Testis (tissue), 3 donors: Measurements from ENCODE around the gene ARG1. TPM values are rescaled to one million over a fixed set of nuclear protein-coding genes. Genes with fewer than 3 reads are reported as not detected.

ENCODE experiments used
- DNase-seq: peaks from one replicate; pipeline ENCODE4 v3.0.0-alpha.2; 2019
- H3K27ac ChIP-seq, 2 donors: fragments of 200-600 bp; sonication (generic); one replicate each; pipeline ENCODE4 v1.5.1; 2019
- H3K27me3 ChIP-seq: fragments of 200-600 bp; sonication (generic); one replicate; pipeline ENCODE4 v1.5.1; 2019
- H3K36me3 ChIP-seq: fragments of 200-600 bp; sonication (generic); one replicate; pipeline ENCODE4 v1.5.1; 2017; ENCODE audit warnings: low read depth; ENCODE audit errors: missing control alignments
- H3K4me1 ChIP-seq: fragments of 200-600 bp; sonication (generic); one replicate; pipeline ENCODE4 v1.5.1; 2019
- H3K4me3 ChIP-seq, 2 donors: fragments of 200-600 bp; sonication (generic); one replicate each; pipeline ENCODE4 v1.5.1; 2017 to 2019
- H3K9me3 ChIP-seq: fragments of 200-600 bp; sonication (generic); one replicate; pipeline ENCODE4 v1.5.1; 2017
- POLR2A ChIP-seq: fragments of 450-650 bp; IDR thresholded peaks from one replicate; pipeline ENCODE4 v1.6.1; 2017; ENCODE audit warnings: antibody characterized with exemption, mild to moderate bottlenecking, moderate library complexity
- WGBS, 2 donors: methylation state at CpG; one replicate each; pipeline ENCODE4 v1.1.5; 2018; 5-methylcytosine and 5-hydroxymethylcytosine counted together
- intact Hi-C: fragments of 100-400 bp; cut with DNase I; formaldehyde crosslinking; loops from one replicate; pipeline ENCODE4 v1.15.1; 2023; ENCODE audit warnings: low total_unique reads
- polyA plus RNA-seq: library from polyadenylated mRNA; stranded (reverse); fragments of 350-450 nt; fragmentation: Illumina TruSeq; extraction: RNeasy Lipid Tissue Mini Kit (QIAGEN cat#74804); gene quantifications from one replicate; pipeline ENCODE4 v1.2.3, GENCODE V29; 2014; ENCODE audit warnings: low read depth, low replicate concordance; ENCODE audit not compliant: insufficient read depth
- total RNA-seq, 2 donors: library from RNA; depleted of rRNA; stranded (reverse); fragments of >200 nt; gene quantifications; one replicate each; pipeline ENCODE4 v1.2.3, GENCODE V29; 2016
- TF ChIP-seq, protein P1 (sequence below), 3 experiments: fragments of 450-650 bp in 2 of 3; fragments of 200-600 bp in 1 of 3; sonication (generic) in 1 of 3; IDR thresholded peaks; one replicate each; pipeline ENCODE4 v1.5.1; 2016 to 2019; ENCODE audit warnings: antibody characterized with exemption in 3 of 3, mild to moderate bottlenecking in 2 of 3, moderate library complexity in 1 of 3

ARG1 gene
- total and polyA plus RNA-seq, 3 donors from 2014 or later = 0.34 TPM; not detected in 2

GRCh38 chr6:131549811-131550210, 23.2 kb upstream of the ARG1 start:
- no peak for DNase-seq
- H3K27ac ChIP-seq = no peak overlapping the region
- intact Hi-C loops = no loop called here
- WGBS, 2 donors = 60 to 72% methylated on average over 2 of the region's 2 CpGs
- no peaks in the 10 kb centered on the region for H3K9me3 ChIP-seq
- H3K4me1 ChIP-seq = peaks cover 7% of the 10 kb centered on the region
- H3K36me3 ChIP-seq = no peaks in the 10 kb centered on the region
- TF ChIP-seq, protein P1, sequence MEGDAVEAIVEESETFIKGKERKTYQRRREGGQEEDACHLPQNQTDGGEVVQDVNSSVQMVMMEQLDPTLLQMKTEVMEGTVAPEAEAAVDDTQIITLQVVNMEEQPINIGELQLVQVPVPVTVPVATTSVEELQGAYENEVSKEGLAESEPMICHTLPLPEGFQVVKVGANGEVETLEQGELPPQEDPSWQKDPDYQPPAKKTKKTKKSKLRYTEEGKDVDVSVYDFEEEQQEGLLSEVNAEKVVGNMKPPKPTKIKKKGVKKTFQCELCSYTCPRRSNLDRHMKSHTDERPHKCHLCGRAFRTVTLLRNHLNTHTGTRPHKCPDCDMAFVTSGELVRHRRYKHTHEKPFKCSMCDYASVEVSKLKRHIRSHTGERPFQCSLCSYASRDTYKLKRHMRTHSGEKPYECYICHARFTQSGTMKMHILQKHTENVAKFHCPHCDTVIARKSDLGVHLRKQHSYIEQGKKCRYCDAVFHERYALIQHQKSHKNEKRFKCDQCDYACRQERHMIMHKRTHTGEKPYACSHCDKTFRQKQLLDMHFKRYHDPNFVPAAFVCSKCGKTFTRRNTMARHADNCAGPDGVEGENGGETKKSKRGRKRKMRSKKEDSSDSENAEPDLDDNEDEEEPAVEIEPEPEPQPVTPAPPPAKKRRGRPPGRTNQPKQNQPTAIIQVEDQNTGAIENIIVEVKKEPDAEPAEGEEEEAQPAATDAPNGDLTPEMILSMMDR (IDR thresholded peaks at IDR 0.05) = no peak
- no peak for TF ChIP-seq POLR2A
- no peak overlapping the region for H3K4me3 ChIP-seq
- H3K27me3 ChIP-seq = no peaks in the 10 kb centered on the region

DNA sequence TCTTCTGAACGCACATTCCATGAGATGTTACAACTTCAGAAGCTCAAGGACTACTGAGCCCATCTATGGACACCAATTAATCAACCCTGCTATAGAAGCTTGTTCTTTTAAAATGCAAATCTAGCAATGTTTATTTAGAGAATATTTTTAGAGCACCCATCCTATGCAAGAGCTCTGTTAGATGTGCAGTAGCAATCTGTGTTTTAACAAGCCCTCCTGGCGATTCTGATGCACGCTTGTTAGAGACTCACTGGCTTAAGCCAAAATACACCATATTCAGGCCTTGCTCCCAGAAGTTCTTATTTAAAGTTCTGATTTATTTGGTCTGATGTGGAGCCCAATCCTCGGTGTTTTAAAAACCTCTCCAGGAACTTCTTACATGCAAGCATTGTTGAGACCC, 21.1 kb upstream of the ARG1 start:
- Histone ChIP-seq H3K27me3 (no peaks in the 10 kb centered on the region), H3K27ac (no peak overlapping the region), H3K4me3 (no peak overlapping the region), H3K4me1 (peaks cover 7% of the 10 kb centered on the region), H3K9me3 (no peaks in the 10 kb centered on the region), H3K36me3 (no peaks in the 10 kb centered on the region)
- no peak for TF ChIP-seq POLR2A
- TF ChIP-seq, protein P1 (IDR thresholded peaks at IDR 0.05) = no peak
- WGBS, 2 donors = 70 to 85% methylated on average over 4 of the region's 4 CpGs
- intact Hi-C loops = no loop called here
- DNase-seq = no peak

- 85 to 90% methylated on average over 3 of the region's 3 CpGs for WGBS, 2 donors
- no peak overlapping the region for H3K27ac ChIP-seq
- no peak for TF ChIP-seq POLR2A
- TF ChIP-seq, protein P1 (IDR thresholded peaks at IDR 0.05) = no peak
- no peaks in the 10 kb centered on the region for H3K27me3 ChIP-seq
- H3K4me1 ChIP-seq = peaks cover 7% of the 10 kb centered on the region
- H3K36me3 ChIP-seq = no peaks in the 10 kb centered on the region
- DNase-seq = no peak
- H3K4me3 ChIP-seq = no peak overlapping the region
- intact Hi-C loops = no loop called here
- H3K9me3 ChIP-seq = no peaks in the 10 kb centered on the region
Measured at GRCh38 chr6:131552572-131552971, 20.5 kb upstream of the ARG1 start.

DNA sequence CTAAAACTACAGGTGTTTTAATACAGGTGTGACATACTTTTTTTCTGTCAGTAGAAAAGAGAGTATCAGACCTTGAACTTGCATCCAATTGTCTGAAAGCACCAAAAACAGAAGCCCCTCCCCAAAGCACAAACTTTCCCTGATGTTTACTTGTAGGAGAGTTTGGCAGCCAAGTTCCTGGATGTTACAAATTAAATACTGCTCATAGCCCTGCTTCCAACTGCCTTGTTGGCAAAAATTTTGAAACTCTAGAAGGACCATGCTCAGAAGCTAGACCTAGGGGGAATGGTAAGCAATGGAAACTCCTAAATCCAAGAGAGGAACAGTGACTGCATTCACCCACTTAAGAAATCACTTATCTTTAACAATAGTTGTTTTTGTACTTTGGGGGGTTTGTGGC, 17.0 kb upstream of the ARG1 start:
- no peak for TF ChIP-seq POLR2A
- TF ChIP-seq, protein P1 (IDR thresholded peaks at IDR 0.05) = no peak
- intact Hi-C loops = no loop called here
- Histone ChIP-seq H3K36me3 (no peaks in the 10 kb centered on the region), H3K27me3 (no peaks in the 10 kb centered on the region), H3K27ac (no peak overlapping the region), H3K4me1 (peaks cover 7% of the 10 kb centered on the region), H3K4me3 (no peak overlapping the region), H3K9me3 (no peaks in the 10 kb centered on the region)
- DNase-seq = no peak

DNA sequence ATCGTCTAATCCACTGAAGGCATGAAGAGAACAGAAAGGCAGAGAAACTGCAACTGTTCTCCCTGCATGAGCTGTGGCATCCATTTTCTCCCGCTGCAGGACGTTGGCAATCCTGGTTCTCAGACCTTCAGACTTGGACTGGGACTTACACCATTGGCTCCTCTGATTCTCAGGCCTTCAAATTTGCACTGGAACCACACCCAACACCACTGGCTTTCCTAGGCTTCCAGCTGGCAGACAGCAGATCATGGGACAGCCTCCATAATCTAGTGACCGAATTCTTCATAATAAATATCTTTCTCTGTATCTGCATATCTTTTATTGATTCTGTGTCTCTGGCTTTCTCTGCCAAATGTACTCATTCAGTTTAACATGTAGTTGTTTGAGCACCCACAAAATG, 14.1 kb upstream of the ARG1 start:
- no peaks in the 10 kb centered on the region for H3K9me3 ChIP-seq
- no peaks in the 10 kb centered on the region for H3K36me3 ChIP-seq
- H3K27me3 ChIP-seq = no peaks in the 10 kb centered on the region
- TF ChIP-seq, protein P1 (IDR thresholded peaks at IDR 0.05) = no peak
- no peak for TF ChIP-seq POLR2A
- intact Hi-C loops = no loop called here
- no peak overlapping the region for H3K4me3 ChIP-seq
- no peaks in the 10 kb centered on the region for H3K4me1 ChIP-seq
- DNase-seq = no peak
- no peak overlapping the region for H3K27ac ChIP-seq
- 60 to 69% methylated on average over 4 of the region's 4 CpGs for WGBS, 2 donors
